Neural progenitor cell (in vitro differentiated cells): ENCODE measurements around the gene PLCB1. TPM values are rescaled to one million over a fixed set of nuclear protein-coding genes. Genes with fewer than 3 reads are reported as not detected.
"Not testable (repeated sequence)": the region's sequence is repeated elsewhere in the genome, so short reads cannot be mapped to it uniquely, and the experiment has no call there.

Source experiments
- DNase-seq: peaks from one replicate; pipeline ENCODE4 v3.0.0-alpha.2; 2016; ENCODE audit warnings: low spot score
- H2AFZ ChIP-seq: fragments of 200-600 bp; sonication (generic); replicated peaks from 2 replicates; pipeline ENCODE4 v1.6.1; 2016; ENCODE audit warnings: antibody characterized with exemption
- H3F3A ChIP-seq: fragments of 200-600 bp; sonication (generic); 2 replicates; pipeline ENCODE4 v1.6.1; 2016; ENCODE audit warnings: antibody characterized with exemption, low read depth
- H3K27ac ChIP-seq: fragments of 200-600 bp; sonication (generic); 2 replicates; pipeline ENCODE4 v1.5.1; 2016; ENCODE audit warnings: mild to moderate bottlenecking
- H3K27me3 ChIP-seq: fragments of 200-600 bp; sonication (generic); 2 replicates; pipeline ENCODE4 v1.6.1; 2016; ENCODE audit warnings: mild to moderate bottlenecking, moderate library complexity
- H3K36me3 ChIP-seq: fragments of 200-600 bp; sonication (generic); 2 replicates; pipeline ENCODE4 v1.5.1; 2016
- H3K4me1 ChIP-seq: fragments of 200-600 bp; sonication (generic); 2 replicates; pipeline ENCODE4 v1.6.1; 2016; ENCODE audit warnings: mixed run types
- H3K4me2 ChIP-seq: fragments of 200-600 bp; sonication (generic); 2 replicates; pipeline ENCODE4 v1.6.1; 2016
- H3K4me3 ChIP-seq: fragments of 200-600 bp; sonication (generic); 2 replicates; pipeline ENCODE4 v1.5.1; 2016
- H3K79me2 ChIP-seq: fragments of 200-600 bp; sonication (generic); 2 replicates; pipeline ENCODE4 v1.6.1; 2016; ENCODE audit warnings: low read depth
- H3K9ac ChIP-seq: fragments of 200-600 bp; sonication (generic); 2 replicates; pipeline ENCODE4 v1.6.1; 2016
- H3K9me3 ChIP-seq: fragments of 200-600 bp; sonication (generic); 2 replicates; pipeline ENCODE4 v1.5.1; 2016; ENCODE audit warnings: low read depth
- H4K20me1 ChIP-seq: fragments of 200-600 bp; sonication (generic); 2 replicates; pipeline ENCODE4 v1.6.1; 2016; ENCODE audit warnings: low read depth
- H3K27ac Mint-ChIP-seq: 3 replicates; pipeline ENCODE4 v1.8.0; 2021; ENCODE audit warnings: mixed read lengths
- H3K27me3 Mint-ChIP-seq: 2 replicates; pipeline ENCODE4 v1.8.0; 2022; ENCODE audit warnings: low read depth, mild to moderate bottlenecking, inconsistent platforms, moderate library complexity, mixed read lengths; ENCODE audit not compliant: insufficient read depth
- H3K36me3 Mint-ChIP-seq: 3 replicates; pipeline ENCODE4 v1.8.0; 2021; ENCODE audit warnings: mixed read lengths
- H3K4me1 Mint-ChIP-seq: 3 replicates; pipeline ENCODE4 v1.8.0; 2021; ENCODE audit warnings: mixed read lengths
- H3K4me3 Mint-ChIP-seq: 3 replicates; pipeline ENCODE4 v1.8.0; 2021; ENCODE audit warnings: mild to moderate bottlenecking, moderate library complexity, mixed read lengths
- H3K9me3 Mint-ChIP-seq: 3 replicates; pipeline ENCODE4 v1.8.0; 2020; ENCODE audit warnings: mixed read lengths
- CTCF ChIP-seq: fragments of 200-600 bp; sonication (generic); IDR thresholded peaks from 2 replicates; pipeline ENCODE4 v1.5.1; 2017; ENCODE audit warnings: antibody characterized with exemption, mild to moderate bottlenecking
- EZH2 ChIP-seq: fragments of 200-600 bp; sonication (generic); IDR thresholded peaks from 2 replicates; pipeline ENCODE4 v1.6.1; 2017; ENCODE audit warnings: antibody characterized with exemption, mild to moderate bottlenecking, moderate library complexity
- EZH2phosphoT487 ChIP-seq: fragments of 200-600 bp; sonication (generic); IDR thresholded peaks from 2 replicates; pipeline ENCODE4 v1.6.1; 2017; ENCODE audit warnings: antibody characterized with exemption
- total RNA-seq: library from RNA; depleted of rRNA; stranded (reverse); fragments of >200 nt; gene quantifications from 2 replicates; pipeline ENCODE4 v1.2.3, GENCODE V29; 2015; ENCODE audit warnings: low replicate concordance

The PLCB1 gene
- total RNA-seq, 1 donor from 2014 or later = 30.2 TPM

- Histone ChIP-seq H4K20me1 (no peaks in the 10 kb centered on the region), H3K27me3 (no peaks in the 10 kb centered on the region), H3K79me2 (no peaks in the 10 kb centered on the region), H3K4me1 (peaks cover 16% of the 10 kb centered on the region), H3K27ac (no peak overlapping the region), H3F3A (no peaks in the 10 kb centered on the region), H3K4me3 (no peak overlapping the region), H3K4me2 (no peak overlapping the region), H2AFZ (no peak overlapping the region), H3K9ac (no peak overlapping the region), H3K9me3 (no peaks in the 10 kb centered on the region), H3K36me3 (no peaks in the 10 kb centered on the region)
- DNase-seq = no peak
- H3K27me3 Mint-ChIP-seq = peaks cover 2% of the 10 kb centered on the region
- no peak overlapping the region for H3K27ac Mint-ChIP-seq
- TF ChIP-seq EZH2 (no peak), CTCF (no peak), EZH2phosphoT487 (no peak)
- H3K4me3 Mint-ChIP-seq = no peak overlapping the region
- H3K9me3 Mint-ChIP-seq = no peaks in the 10 kb centered on the region
- H3K36me3 Mint-ChIP-seq = no peaks in the 10 kb centered on the region
- H3K4me1 Mint-ChIP-seq = peaks cover 18% of the 10 kb centered on the region
Observed at GRCh38 chr20:8344106-8344505, 212.0 kb downstream of the PLCB1 start.

GRCh38 chr20:8344631-8345030 lies 212.6 kb downstream of the PLCB1 start:
- Histone ChIP-seq H3K4me3 (no peak overlapping the region), H3K27ac (no peak overlapping the region), H3K27me3 (no peaks in the 10 kb centered on the region), H3K4me2 (no peak overlapping the region), H3K4me1 (peaks cover 16% of the 10 kb centered on the region), H3F3A (no peaks in the 10 kb centered on the region), H3K9me3 (no peaks in the 10 kb centered on the region), H4K20me1 (no peaks in the 10 kb centered on the region), H3K79me2 (no peaks in the 10 kb centered on the region), H3K36me3 (no peaks in the 10 kb centered on the region), H3K9ac (no peak overlapping the region), H2AFZ (no peak overlapping the region)
- Mint-ChIP-seq H3K4me3 (no peak overlapping the region), H3K4me1 (peaks cover 15% of the 10 kb centered on the region), H3K36me3 (no peaks in the 10 kb centered on the region), H3K27ac (peak overlapping the region; percentile 3), H3K9me3 (no peaks in the 10 kb centered on the region), H3K27me3 (peaks cover 2% of the 10 kb centered on the region)
- no peak for DNase-seq
- TF ChIP-seq EZH2 = no peak
- no peak for TF ChIP-seq CTCF
- no peak for TF ChIP-seq EZH2phosphoT487

GRCh38 chr20:8346700-8347270 lies 214.7 kb downstream of the PLCB1 start:
- no peak overlapping the region for H3K4me3 Mint-ChIP-seq
- Histone ChIP-seq H4K20me1 (no peaks in the 10 kb centered on the region), H3K27me3 (no peaks in the 10 kb centered on the region), H3K4me2 (no peak overlapping the region), H2AFZ (no peak overlapping the region), H3K4me3 (no peak overlapping the region), H3K9me3 (no peaks in the 10 kb centered on the region), H3K36me3 (no peaks in the 10 kb centered on the region), H3F3A (no peaks in the 10 kb centered on the region), H3K27ac (no peak overlapping the region), H3K79me2 (no peaks in the 10 kb centered on the region), H3K4me1 (peaks cover 13% of the 10 kb centered on the region), H3K9ac (no peak overlapping the region)
- no peak overlapping the region for H3K27ac Mint-ChIP-seq
- H3K27me3 Mint-ChIP-seq = peaks cover 2% of the 10 kb centered on the region
- DNase-seq = no peak
- no peaks in the 10 kb centered on the region for H3K36me3 Mint-ChIP-seq
- TF ChIP-seq EZH2phosphoT487 = no peak
- no peak for TF ChIP-seq EZH2
- H3K4me1 Mint-ChIP-seq = peaks cover 15% of the 10 kb centered on the region
- H3K9me3 Mint-ChIP-seq = no peaks in the 10 kb centered on the region

GRCh38 chr20:8350225-8350624 lies 218.2 kb downstream of the PLCB1 start:
- not testable (repeated sequence) for H3K9me3 Mint-ChIP-seq, H3K27ac ChIP-seq, H3K79me2 ChIP-seq, H3K4me1 ChIP-seq, H4K20me1 ChIP-seq, H3K4me1 Mint-ChIP-seq, H3K36me3 Mint-ChIP-seq, H3K9me3 ChIP-seq, H3K27ac Mint-ChIP-seq, H3K36me3 ChIP-seq, DNase-seq, H3K9ac ChIP-seq, H3K4me3 ChIP-seq, H3K4me2 ChIP-seq, H2AFZ ChIP-seq, H3K27me3 ChIP-seq, H3F3A ChIP-seq, H3K4me3 Mint-ChIP-seq, H3K27me3 Mint-ChIP-seq
